ENCODE results near the gene RALGPS2. TPM values are rescaled to one million over a fixed set of nuclear protein-coding genes. Genes with fewer than 3 reads are reported as not detected.

The RALGPS2 gene
- total and polyA plus RNA-seq, 2 donors from 2014 or later = 3.6 to 32.8 TPM

DNA sequence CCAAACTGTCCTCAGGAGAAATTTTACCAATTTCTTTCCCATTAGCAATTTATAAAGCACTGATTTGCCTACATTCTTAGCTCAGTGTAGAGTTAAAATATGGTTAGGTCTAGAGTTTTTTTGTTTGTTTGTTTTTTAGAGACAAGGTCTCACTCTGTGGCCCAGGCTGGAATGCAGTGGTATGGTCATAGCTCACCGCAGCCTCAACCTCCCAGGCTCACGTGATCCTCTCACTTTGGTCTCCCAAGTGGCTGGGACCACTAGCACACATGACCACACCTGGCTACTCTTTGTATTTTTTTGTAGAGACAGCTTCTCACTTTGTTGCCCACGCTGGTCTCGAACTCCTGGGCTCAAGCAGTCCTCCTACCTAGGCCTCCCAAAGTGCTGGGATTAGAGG is 10.6 kb upstream of the RALGPS2 start:
- H3K4me1 ChIP-seq (ENCODE audit: control insufficient read depth in 2 of 3, insufficient read depth in 2 of 3, low read depth in 1 of 3, low read length in 3 of 3) = no peaks in the 10 kb centered on the region
- no peak overlapping the region for H3K9ac ChIP-seq (ENCODE audit: low read length in 3 of 3)
- DNase-seq (no peak), FAIRE-seq (no peak)
- H3K36me3 ChIP-seq (ENCODE audit: control insufficient read depth in 2 of 3, insufficient read depth in 3 of 3, low read length in 3 of 3) = no peaks in the 10 kb centered on the region
- H3K27ac ChIP-seq (ENCODE audit: low read depth in 2 of 2, low read length in 2 of 2) = no peak overlapping the region
- no peaks in the 10 kb centered on the region for H3K9me3 ChIP-seq (ENCODE audit: control insufficient read depth in 2 of 3, insufficient read depth in 1 of 3, low read length in 3 of 3)
- H3K27me3 ChIP-seq (ENCODE audit: control insufficient read depth, insufficient read depth, low read length) = no peaks in the 10 kb centered on the region
- H3K4me3 ChIP-seq (ENCODE audit: low read length in 3 of 3) = no peak overlapping the region
- TF ChIP-seq CTCF (IDR thresholded peaks at IDR 0.05; ENCODE audit: borderline replicate concordance, extremely low read depth, insufficient read depth) = no peak
- intact Hi-C loops (cut with DNase I) = no loop called here

GRCh38 chr1:178716111-178716510 is 8.9 kb upstream of the RALGPS2 start:
- Histone ChIP-seq H3K27me3 (ENCODE audit: control insufficient read depth, insufficient read depth, low read length) (no peaks in the 10 kb centered on the region), H3K4me1 (ENCODE audit: control insufficient read depth in 2 of 3, insufficient read depth in 2 of 3, low read depth in 1 of 3, low read length in 3 of 3) (no peaks in the 10 kb centered on the region), H3K9me3 (ENCODE audit: control insufficient read depth in 2 of 3, insufficient read depth in 1 of 3, low read length in 3 of 3) (no peaks in the 10 kb centered on the region), H3K27ac (ENCODE audit: low read depth in 2 of 2, low read length in 2 of 2) (no peak overlapping the region), H3K4me3 (ENCODE audit: low read length in 3 of 3) (no peak overlapping the region), H3K9ac (ENCODE audit: low read length in 3 of 3) (no peak overlapping the region), H3K36me3 (ENCODE audit: control insufficient read depth in 2 of 3, insufficient read depth in 3 of 3, low read length in 3 of 3) (no peaks in the 10 kb centered on the region)
- DNase-seq (no peak), FAIRE-seq (no peak)
- TF ChIP-seq CTCF (IDR thresholded peaks at IDR 0.05; ENCODE audit: borderline replicate concordance, extremely low read depth, insufficient read depth) = no peak
- intact Hi-C loops (cut with DNase I) = no loop called here

GRCh38 chr1:178718520-178718919 is 6.5 kb upstream of the RALGPS2 start:
- H3K9me3 ChIP-seq (ENCODE audit: control insufficient read depth in 2 of 3, insufficient read depth in 1 of 3, low read length in 3 of 3) = no peaks in the 10 kb centered on the region
- no peak for TF ChIP-seq CTCF (IDR thresholded peaks at IDR 0.05; ENCODE audit: borderline replicate concordance, extremely low read depth, insufficient read depth)
- H3K9ac ChIP-seq (ENCODE audit: low read length in 3 of 3) = no peak overlapping the region
- H3K4me1 ChIP-seq (ENCODE audit: control insufficient read depth in 2 of 3, insufficient read depth in 2 of 3, low read depth in 1 of 3, low read length in 3 of 3) = no peaks in the 10 kb centered on the region
- no peaks in the 10 kb centered on the region for H3K27me3 ChIP-seq (ENCODE audit: control insufficient read depth, insufficient read depth, low read length)
- no peak overlapping the region for H3K4me3 ChIP-seq (ENCODE audit: low read length in 3 of 3)
- no peak for FAIRE-seq
- no peak for DNase-seq
- H3K36me3 ChIP-seq (ENCODE audit: control insufficient read depth in 2 of 3, insufficient read depth in 3 of 3, low read length in 3 of 3) = no peaks in the 10 kb centered on the region
- intact Hi-C loops (cut with DNase I) = no loop called here
- H3K27ac ChIP-seq (ENCODE audit: low read depth in 2 of 2, low read length in 2 of 2) = no peak overlapping the region

DNA sequence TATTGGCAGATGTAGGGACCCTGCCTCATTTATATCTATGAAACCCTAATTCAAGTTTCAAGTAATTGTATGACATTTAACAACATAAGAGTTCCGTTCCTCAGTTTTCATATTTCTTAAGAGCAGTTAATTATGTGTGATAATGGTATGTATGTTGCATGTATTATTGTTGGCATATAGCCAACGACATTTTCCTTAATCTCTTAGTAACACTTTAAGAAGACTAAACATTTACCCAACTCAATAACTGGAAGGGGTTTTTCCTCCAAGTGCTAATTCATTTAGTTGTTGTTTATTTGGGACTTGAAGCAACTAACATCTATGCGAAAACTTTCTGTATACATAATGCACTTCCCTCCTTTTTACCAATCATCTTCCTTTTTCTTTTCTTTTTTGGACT is 1.5 kb upstream of the RALGPS2 start:
- Histone ChIP-seq H3K27ac (ENCODE audit: low read depth in 2 of 2, low read length in 2 of 2) (no peak overlapping the region), H3K27me3 (ENCODE audit: control insufficient read depth, insufficient read depth, low read length) (no peaks in the 10 kb centered on the region), H3K36me3 (ENCODE audit: control insufficient read depth in 2 of 3, insufficient read depth in 3 of 3, low read length in 3 of 3) (no peaks in the 10 kb centered on the region), H3K4me3 (ENCODE audit: low read length in 3 of 3) (no peak overlapping the region), H3K4me1 (ENCODE audit: control insufficient read depth in 2 of 3, insufficient read depth in 2 of 3, low read depth in 1 of 3, low read length in 3 of 3) (peaks cover 0 to 4% (median 3%) of the 10 kb centered on the region in 3 donors), H3K9me3 (ENCODE audit: control insufficient read depth in 2 of 3, insufficient read depth in 1 of 3, low read length in 3 of 3) (no peaks in the 10 kb centered on the region), H3K9ac (ENCODE audit: low read length in 3 of 3) (no peak overlapping the region)
- FAIRE-seq (no peak), DNase-seq (no peak)
- no peak for TF ChIP-seq CTCF (IDR thresholded peaks at IDR 0.05; ENCODE audit: borderline replicate concordance, extremely low read depth, insufficient read depth)
- intact Hi-C loops (cut with DNase I) = no loop called here
